HEK293T (cell line): Measurements from ENCODE around the gene SETSIP.

Experiments used
- CTCF ChIA-PET: fragments of 350-600 bp; formaldehyde crosslinking; extraction: SDS; loops from one replicate; lab custom pipeline; 2021; ENCODE audit warnings: antibody characterized with exemption, inconsistent platforms; lab: Yijun Ruan, JAX
- POLR2A ChIA-PET: fragments of 350-600 bp; formaldehyde crosslinking; extraction: SDS; loops from one replicate; lab custom pipeline; 2020; ENCODE audit warnings: antibody characterized with exemption, inconsistent platforms; lab: Yijun Ruan, JAX
- DNase-seq: peaks from one replicate; pipeline ENCODE4 v3.0.0; 2012; ENCODE audit warnings: mixed read lengths; ENCODE audit errors: extremely low spot score
- ARNT ChIP-seq: fragments of 450-650 bp; IDR thresholded peaks from 2 replicates; pipeline ENCODE4 v1.6.1; 2017; ENCODE audit warnings: mild to moderate bottlenecking
- BHLHE40 ChIP-seq: fragments of 450-650 bp; IDR thresholded peaks from 2 replicates; pipeline ENCODE4 v1.6.1; 2016; ENCODE audit warnings: mild to moderate bottlenecking, moderate library complexity, borderline replicate concordance
- CTBP1 ChIP-seq: fragments of 450-650 bp; IDR thresholded peaks from 2 replicates; pipeline ENCODE4 v1.6.1; 2016; ENCODE audit warnings: borderline replicate concordance
- ELF4 ChIP-seq: fragments of 450-650 bp; IDR thresholded peaks from 2 replicates; pipeline ENCODE4 v1.6.1; 2017; ENCODE audit warnings: antibody characterized with exemption
- FOXA1 ChIP-seq: fragments of 450-650 bp; IDR thresholded peaks from 2 replicates; pipeline ENCODE4 v1.6.1; 2016; ENCODE audit warnings: mild to moderate bottlenecking
- FOXK2 ChIP-seq: fragments of 450-650 bp; IDR thresholded peaks from 2 replicates; pipeline ENCODE4 v1.6.1; 2016; ENCODE audit warnings: mild to moderate bottlenecking
- FOXM1 ChIP-seq: fragments of 450-650 bp; IDR thresholded peaks from 2 replicates; pipeline ENCODE4 v1.6.1; 2017; ENCODE audit warnings: mild to moderate bottlenecking, borderline replicate concordance
- HDGF ChIP-seq: fragments of 450-650 bp; IDR thresholded peaks from 2 replicates; pipeline ENCODE4 v1.6.1; 2017; ENCODE audit warnings: antibody characterized with exemption, borderline replicate concordance
- L3MBTL2 ChIP-seq: fragments of 450-650 bp; conservative IDR thresholded peaks from 2 replicates; pipeline ENCODE4 v1.6.1; 2016; ENCODE audit warnings: mild to moderate bottlenecking
- LEF1 ChIP-seq: fragments of 450-650 bp; IDR thresholded peaks from 2 replicates; pipeline ENCODE4 v1.6.1; 2017; ENCODE audit warnings: mild to moderate bottlenecking, borderline replicate concordance
- NFRKB ChIP-seq: fragments of 450-650 bp; IDR thresholded peaks from 2 replicates; pipeline ENCODE4 v1.6.1; 2016; ENCODE audit warnings: mild to moderate bottlenecking, moderate library complexity
- PKNOX1 ChIP-seq: fragments of 450-650 bp; IDR thresholded peaks from 2 replicates; pipeline ENCODE4 v1.6.1; 2016
- SP1 ChIP-seq: fragments of 450-650 bp; IDR thresholded peaks from 2 replicates; pipeline ENCODE4 v1.6.1; 2017
- SUZ12 ChIP-seq: fragments of 450-650 bp; IDR thresholded peaks from 2 replicates; pipeline ENCODE4 v1.6.1; 2016; ENCODE audit warnings: mild to moderate bottlenecking
- TARDBP ChIP-seq: fragments of 450-650 bp; IDR thresholded peaks from 2 replicates; pipeline ENCODE4 v1.6.1; 2016
- ZNF384 ChIP-seq: fragments of 450-650 bp; IDR thresholded peaks from 2 replicates; pipeline ENCODE4 v1.6.1; 2016

The SETSIP gene

GRCh38 chr1:92087542-92087941 is 12.3 kb upstream of the SETSIP start:
- POLR2A ChIA-PET = no interaction called here
- TF ChIP-seq FOXA1 = no peak
- no peak for TF ChIP-seq ARNT
- no peak for TF ChIP-seq BHLHE40
- TF ChIP-seq SP1 = no peak
- no peak for TF ChIP-seq HDGF
- peak; percentile 45; the same call in 1 of the 2 replicates for TF ChIP-seq PKNOX1
- TF ChIP-seq SUZ12 = no peak
- no peak for TF ChIP-seq TARDBP
- TF ChIP-seq ELF4 = no peak
- TF ChIP-seq ZNF384 = no peak
- TF ChIP-seq CTBP1 = peak; percentile 56; the same call in 1 of the 2 replicates
- TF ChIP-seq LEF1 = no peak
- no peak for TF ChIP-seq NFRKB
- TF ChIP-seq FOXK2 = no peak
- CTCF ChIA-PET = no interaction called here
- peak; percentile 40 for DNase-seq

GRCh38 chr1:92085727-92086126 is 10.5 kb upstream of the SETSIP start:
- TF ChIP-seq FOXM1 = no peak
- TF ChIP-seq TARDBP = no peak
- TF ChIP-seq CTBP1 = no peak
- no peak for TF ChIP-seq FOXA1
- TF ChIP-seq L3MBTL2 = no peak
- no peak for TF ChIP-seq PKNOX1
- no peak for TF ChIP-seq ELF4
- TF ChIP-seq FOXK2 = no peak
- TF ChIP-seq BHLHE40 = no peak
- no peak for TF ChIP-seq SUZ12
- no peak for TF ChIP-seq LEF1
- no peak for TF ChIP-seq SP1
- ChIA-PET POLR2A (no interaction called here), CTCF (no interaction called here)
- no peak for DNase-seq

- no peak for DNase-seq
- ChIA-PET POLR2A (no interaction called here), CTCF (no interaction called here)
- no peak for TF ChIP-seq SP1
- TF ChIP-seq FOXK2 = no peak
- TF ChIP-seq FOXA1 = no peak
- no peak for TF ChIP-seq PKNOX1
- TF ChIP-seq ELF4 = no peak
- no peak for TF ChIP-seq L3MBTL2
- TF ChIP-seq TARDBP = no peak
- TF ChIP-seq BHLHE40 = no peak
- TF ChIP-seq CTBP1 = no peak
- no peak for TF ChIP-seq LEF1
- TF ChIP-seq SUZ12 = no peak
- no peak for TF ChIP-seq FOXM1
- no peak for TF ChIP-seq NFRKB
These were observed 9.4 kb upstream of the SETSIP start for GRCh38 chr1:92084651-92085050.

- TF ChIP-seq PKNOX1 = no peak
- no peak for TF ChIP-seq FOXA1
- TF ChIP-seq HDGF = no peak
- TF ChIP-seq TARDBP = no peak
- no peak for TF ChIP-seq CTBP1
- TF ChIP-seq LEF1 = no peak
- TF ChIP-seq ELF4 = no peak
- TF ChIP-seq SP1 = no peak
- no peak for TF ChIP-seq SUZ12
- no peak for TF ChIP-seq ZNF384
- no peak for TF ChIP-seq ARNT
- no peak for TF ChIP-seq BHLHE40
- no peak for TF ChIP-seq L3MBTL2
- no peak for TF ChIP-seq NFRKB
- TF ChIP-seq FOXK2 = no peak
- no peak for TF ChIP-seq FOXM1
- DNase-seq = no peak
- POLR2A ChIA-PET = interaction anchor here (1.0 to 1.5 kb wide), 4 partner anchors 8 to 64 kb away, joined by 3 to 6 read pairs (median 4); no protein-coding TSS in a partner anchor
- CTCF ChIA-PET = interaction anchor here (1.1 kb wide), 1 partner anchor 84 kb away, joined by 11 read pairs; no protein-coding TSS in a partner anchor
These were observed 5.8 kb upstream of the SETSIP start for GRCh38 chr1:92081031-92081430.

- ChIA-PET CTCF (interaction anchor here (1.1 kb wide), 1 partner anchor 84 kb away, joined by 11 read pairs; no protein-coding TSS in a partner anchor), POLR2A (interaction anchor here (1.0 to 1.5 kb wide), 4 partner anchors 8 to 63 kb away, joined by 3 to 6 read pairs (median 4); no protein-coding TSS in a partner anchor)
- peak; percentile 87 for DNase-seq
- TF ChIP-seq PKNOX1 (no peak), L3MBTL2 (peak; percentile 84)
These were observed 5.1 kb upstream of the SETSIP start, which contains the start of gene BTBD8 for GRCh38 chr1:92080128-92080985. Gene BTBD8 (plus strand): TSS chr1:92080345. CDS start chr1:92080572, 227 bp downstream.
